HG03521 (cell line): Measurements from ENCODE around the gene CHEK1.
"Not testable (repeated sequence)": the region's sequence is repeated elsewhere in the genome, so short reads cannot be mapped to it uniquely, and the experiment has no call there.

Experiments used
- ATAC-seq: cut with Tn5 transposase; IDR thresholded peaks from one replicate; pipeline ENCODE4 v1.9.1; 2021; ENCODE audit warnings: mild to moderate bottlenecking, moderate library complexity; ENCODE audit not compliant: unreplicated experiment

CHEK1 gene

DNA sequence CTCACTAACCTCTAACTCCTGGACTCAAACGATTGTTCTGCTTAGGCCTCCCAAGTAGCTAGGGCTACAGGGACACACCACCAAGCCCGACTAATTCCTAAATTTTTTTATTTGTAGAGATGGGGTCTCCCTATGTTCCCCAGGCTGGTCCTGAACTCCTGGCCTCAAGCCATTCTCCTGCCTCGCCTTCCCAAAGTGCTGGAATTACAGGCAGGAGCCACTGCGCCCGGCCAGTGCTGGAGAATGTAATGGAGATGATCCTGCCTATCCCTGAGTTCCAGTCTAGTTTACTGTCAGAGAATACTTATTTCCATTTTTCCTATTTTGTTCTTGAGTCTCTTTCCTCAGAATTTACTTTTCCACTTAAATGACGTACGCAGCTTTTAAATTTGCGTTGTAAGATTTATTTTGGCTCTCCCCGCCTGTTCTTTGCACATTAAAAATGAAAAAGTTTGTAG is at the start of gene CHEK1:
Gene CHEK1, plus strand, starts transcription at position 408 of the 458 bp plus-strand sequence. CDS start 1,606 bp downstream, outside the sequence.
- ATAC-seq, result no peak

DNA sequence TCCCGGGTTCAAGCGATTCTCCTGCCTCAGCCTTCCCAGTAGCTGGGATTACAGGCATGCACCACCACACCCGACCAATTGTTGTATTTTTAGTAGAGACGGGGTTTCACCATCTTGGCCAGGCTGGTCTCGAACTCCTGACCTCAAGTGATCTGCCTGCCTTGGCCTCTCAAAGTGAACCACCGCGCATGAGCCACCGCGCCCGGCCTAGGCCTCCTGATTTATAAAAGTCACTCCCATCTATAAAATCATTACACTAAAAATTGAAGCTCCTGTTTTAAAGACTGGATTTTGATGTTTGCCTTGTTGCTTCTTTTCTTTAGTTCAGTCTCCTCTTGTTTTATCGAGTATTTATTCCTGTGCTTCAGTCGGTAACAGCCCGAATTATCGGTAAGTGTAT is 47.8 kb upstream of the CHEK1 start:
- ATAC-seq, result not testable (repeated sequence)

DNA sequence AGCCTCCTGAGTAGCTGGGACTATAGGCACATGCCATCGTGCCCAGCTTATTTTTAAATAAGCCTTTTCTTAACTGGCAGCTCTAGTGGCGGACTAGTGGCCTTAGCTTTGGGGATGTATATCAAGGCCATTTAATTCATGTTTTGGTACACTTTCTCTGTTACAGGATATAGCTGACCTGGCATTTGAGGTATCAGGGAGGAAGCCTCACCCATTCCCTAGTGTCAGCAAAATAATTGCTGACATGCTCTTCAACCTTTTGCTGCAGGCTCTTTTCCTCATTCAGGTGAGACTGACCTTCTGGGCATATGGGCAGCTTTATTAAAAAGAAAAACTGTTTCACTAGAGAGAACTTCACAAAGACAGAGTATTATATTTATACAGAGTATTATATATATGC is 46.2 kb upstream of the CHEK1 start:
- ATAC-seq, result no peak

DNA sequence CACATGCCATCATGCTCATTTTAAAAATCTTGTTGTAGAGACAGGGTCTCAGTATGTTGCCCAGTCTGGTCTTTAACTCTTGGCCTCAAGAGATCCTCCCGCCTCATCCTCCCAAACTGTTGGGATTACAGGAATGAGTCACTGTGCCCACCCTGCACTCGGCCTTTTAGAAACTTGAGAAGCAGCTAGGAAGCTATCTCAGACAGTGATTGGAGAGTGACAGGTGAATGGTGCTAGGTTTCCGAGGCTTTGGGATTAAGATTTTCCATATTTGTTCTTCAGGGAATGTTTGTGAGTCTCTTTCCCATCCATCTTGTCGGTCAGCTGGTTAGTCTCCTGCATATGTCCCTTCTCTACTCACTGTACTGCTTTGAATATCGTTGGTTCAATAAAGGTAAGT is 45.2 kb upstream of the CHEK1 start:
- no peak for ATAC-seq

DNA sequence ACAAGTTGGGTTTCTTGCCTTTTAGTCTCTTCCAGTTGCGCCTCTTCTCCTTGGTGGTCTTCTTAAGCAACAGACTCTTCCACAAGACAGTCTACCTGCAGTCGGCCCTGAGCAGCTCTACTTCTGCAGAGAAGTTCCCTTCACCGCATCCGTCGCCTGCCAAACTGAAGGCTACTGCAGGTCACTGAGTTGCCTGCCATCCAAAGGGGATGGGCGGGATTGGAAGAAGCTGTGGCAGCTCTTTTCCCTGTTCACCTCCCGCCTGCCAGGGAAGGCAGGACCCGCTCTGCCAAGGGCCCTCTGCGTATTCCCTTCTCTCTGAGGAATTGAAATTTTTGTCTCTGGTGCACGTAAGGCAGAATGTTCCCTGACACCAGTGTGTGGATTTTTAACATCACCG is 41.5 kb upstream of the CHEK1 start:
- ATAC-seq, result no peak

DNA sequence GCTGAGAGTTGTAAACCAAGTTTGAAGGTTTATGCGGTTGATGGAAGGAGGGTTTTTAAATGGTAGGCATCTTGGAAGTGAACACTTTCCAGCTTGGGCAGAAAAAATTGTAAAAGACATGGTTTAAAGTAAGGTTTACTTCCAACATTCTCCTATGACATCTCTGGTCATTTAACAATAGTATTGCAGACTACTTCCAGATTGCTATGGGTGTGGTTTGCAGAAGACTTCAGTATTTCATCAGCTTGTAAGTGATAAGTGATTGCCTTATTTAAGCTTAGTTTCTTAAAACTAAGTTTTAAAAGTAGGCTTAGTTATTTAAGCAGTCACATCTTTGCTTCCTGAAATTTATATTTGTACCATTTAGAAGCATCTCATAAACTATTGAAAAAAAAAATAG is 39.5 kb upstream of the CHEK1 start:
- ATAC-seq, result no peak

DNA sequence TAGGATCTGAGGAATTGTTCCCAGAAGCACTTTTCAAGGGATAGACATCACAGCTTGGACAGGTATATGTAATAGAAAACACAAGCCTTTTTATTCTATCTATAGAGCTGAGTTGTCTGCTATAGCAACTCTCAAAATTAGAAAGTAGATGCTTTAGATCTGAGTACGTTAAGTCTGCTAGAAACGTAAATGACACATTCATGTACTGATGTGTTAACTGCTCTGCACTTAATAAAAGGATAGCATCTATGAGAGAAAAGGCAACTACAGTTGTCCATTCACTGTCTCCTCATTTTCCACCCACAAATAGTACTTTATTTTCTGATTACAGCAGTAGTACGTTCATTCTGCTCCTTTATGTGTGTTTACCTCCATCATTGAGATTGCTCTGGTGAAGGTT is 38.3 kb upstream of the CHEK1 start:
- ATAC-seq, result no peak

DNA sequence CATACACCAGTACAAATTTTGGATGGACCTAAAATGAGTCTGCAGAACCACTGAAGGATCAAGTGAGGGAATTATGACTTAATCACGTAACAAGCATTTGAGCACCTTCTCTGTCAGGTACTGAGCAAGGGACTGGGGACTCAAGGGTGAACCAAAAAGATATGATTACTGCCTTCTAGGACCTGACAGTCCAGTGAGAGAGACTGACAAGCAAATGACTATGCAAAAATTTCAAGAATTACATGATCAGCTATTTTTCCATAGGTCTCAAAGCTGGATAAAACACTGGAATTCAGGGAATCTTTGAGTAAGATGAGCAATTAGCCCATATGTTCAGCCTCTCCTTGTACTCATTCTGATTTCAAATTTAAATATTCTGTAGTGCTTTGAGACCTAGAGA is 37.5 kb upstream of the CHEK1 start:
- ATAC-seq, result no peak

DNA sequence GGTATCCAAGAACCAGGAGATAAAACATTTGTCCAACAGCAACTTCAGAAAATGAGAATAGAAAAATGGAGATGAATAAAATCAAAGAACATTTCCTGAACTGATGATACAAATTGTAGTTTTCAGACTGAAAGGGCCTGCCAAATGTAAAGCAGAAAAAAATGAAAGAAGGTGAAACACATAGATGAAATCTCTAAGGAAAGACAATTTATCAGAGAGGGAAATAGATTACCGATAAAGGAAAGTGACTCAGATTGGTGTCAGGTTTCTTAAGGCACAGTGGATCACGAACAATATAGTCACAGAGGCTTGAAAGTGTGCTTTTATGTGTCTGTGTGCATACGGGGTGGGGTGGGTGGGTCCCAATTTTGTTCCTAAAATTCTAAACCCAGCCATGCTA is 36.5 kb upstream of the CHEK1 start:
- ATAC-seq, result no peak

DNA sequence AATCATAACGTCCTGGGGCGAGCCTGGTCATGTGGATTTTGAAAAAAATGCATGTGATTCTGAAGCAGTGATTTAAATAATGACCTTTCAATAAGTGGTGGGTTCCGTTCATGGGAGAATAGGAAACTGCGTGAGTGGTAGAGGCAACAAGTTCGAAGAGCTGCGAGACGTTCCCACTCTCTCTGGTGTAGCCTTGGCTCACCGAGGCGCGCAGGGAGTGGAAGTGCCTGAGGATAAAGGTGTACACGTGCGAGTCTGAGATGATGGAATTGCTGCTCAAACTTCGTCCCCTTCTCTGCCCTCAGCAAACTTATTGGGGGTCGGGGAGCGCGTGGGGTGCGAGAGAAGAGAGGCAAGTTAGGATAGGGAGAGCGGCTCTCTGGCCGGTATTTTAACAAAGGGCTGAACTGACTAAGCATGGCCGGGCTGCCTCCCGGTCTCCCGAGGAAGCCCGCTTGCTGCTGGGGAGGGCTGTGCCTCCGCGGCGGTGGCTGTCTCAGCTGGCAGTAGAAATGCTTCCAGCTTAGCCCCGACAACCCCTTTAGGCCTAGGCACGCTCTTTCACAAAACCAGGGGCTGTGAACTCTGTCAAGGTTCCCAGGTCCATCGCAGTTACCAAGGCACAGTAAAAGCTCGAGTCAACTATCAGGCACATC is 33.2 kb upstream of the CHEK1 start:
- peak; percentile 11 for ATAC-seq

DNA sequence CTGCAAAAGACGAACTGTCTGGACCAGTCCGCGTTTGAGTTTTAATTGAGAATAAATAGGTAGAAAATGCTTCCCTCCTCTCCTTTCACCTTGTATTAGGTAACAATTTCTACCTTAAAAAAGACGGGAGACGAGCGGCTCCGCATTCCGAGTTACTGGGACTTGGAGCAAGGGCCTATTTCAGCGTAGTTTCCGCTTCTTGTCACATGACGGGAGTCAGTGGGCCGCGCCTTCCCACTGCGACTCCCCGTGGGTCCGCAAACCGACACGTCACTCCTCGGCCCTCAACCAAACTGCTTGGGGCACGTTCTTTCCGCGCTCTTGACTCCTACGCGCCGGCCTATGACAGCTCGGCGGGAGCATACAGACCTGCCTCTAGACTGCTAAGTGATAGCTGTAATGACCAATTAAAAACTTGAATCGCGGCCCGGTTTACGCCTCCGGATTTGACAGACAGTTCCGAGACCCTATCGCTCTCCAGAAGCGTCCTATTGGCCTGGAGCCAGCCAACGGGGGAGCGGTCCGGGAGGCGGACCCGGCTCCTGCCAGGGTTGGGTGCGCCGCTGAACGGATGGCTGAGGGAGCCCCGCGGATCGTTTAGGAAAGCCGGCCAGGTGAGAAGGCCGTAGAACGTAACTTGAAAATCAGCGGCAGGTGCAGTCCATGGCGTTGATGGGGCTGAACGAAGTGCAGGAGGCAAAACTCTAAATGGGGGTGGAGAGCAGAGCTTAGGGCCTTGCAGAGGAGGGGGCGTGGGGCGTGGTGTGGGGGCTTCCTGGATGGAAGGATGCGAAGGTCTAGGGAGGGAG is 32.5 kb upstream of the CHEK1 start, which contains the start of gene STT3A:
Gene STT3A, plus strand, starts transcription at position 548 of the 809 bp plus-strand sequence. CDS start 3,064 bp downstream, outside the sequence.
- peak; percentile 98 for ATAC-seq

DNA sequence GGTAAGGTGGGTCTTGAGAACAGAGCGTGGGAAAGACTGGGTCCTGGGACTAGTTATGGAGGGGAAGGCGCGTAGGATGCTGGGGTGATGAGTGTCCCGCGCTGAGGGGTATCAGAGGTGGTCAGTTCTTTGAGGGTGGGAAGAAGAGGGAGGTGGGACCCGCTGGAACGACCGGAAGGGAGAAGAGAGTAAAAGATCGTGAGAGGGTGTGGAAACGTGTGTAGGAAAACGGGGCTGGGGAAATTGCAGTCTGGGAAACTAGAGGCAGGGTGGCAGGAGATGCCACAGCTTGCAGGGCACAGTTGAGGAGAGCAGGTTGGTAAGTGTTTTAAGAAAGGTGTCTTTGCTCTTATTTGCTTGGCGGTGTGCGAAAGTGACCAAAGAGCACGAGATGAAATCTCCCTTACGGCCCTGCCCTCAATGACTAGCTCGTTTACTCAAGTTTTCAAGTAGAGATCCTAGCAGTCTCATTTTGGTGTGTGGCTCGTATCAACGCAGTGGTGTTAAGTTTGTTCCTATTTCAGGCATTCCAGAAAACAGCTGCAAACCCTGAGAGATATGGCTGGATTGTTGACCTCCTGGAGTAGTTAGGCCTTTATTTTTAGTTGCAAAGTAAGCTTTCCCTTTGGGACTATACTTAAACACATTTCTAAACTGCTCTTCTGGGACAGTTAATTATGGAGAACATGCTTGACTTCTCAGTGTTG is 31.7 kb upstream of the CHEK1 start:
- ATAC-seq, result no peak

DNA sequence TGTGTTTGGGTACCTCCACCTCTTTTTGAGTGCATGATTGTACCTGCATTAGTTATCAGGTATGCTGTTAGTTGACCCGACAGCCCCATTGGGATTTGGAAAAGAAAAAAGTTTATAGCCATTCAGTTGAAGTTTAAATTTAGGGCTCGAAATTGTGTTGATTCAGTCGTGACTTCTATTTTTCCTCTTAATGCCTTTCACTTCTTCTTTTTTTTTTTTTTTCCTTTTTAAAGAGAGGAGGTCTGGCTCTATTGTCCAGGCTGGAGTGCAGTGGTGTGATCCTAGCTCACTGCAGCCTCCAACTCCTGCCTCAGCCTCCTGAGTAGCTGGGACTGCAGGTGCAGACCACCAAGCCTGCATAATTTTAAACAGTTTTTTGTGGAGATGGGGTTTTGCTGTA is 30.0 kb upstream of the CHEK1 start:
- ATAC-seq, result no peak

DNA sequence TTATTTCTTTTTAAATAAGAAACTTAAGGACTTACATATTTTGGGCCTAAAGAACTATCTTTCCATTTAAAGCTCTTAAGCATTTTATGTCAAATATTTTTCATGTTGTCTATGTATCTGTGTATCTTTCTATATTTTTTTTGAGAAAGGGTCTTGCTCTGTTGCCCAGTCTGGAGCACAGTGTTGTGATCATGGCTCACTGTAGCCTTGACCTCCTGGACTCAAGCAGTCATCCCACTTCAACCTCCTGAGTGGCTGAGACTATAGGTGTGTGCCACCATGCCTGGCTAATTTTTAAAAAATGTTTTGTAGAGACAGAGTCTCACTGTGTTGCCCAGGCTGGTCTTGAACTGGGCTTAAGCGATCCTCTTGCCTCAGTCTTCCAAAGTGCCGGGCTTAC is 24.3 kb upstream of the CHEK1 start:
- ATAC-seq, result no peak

DNA sequence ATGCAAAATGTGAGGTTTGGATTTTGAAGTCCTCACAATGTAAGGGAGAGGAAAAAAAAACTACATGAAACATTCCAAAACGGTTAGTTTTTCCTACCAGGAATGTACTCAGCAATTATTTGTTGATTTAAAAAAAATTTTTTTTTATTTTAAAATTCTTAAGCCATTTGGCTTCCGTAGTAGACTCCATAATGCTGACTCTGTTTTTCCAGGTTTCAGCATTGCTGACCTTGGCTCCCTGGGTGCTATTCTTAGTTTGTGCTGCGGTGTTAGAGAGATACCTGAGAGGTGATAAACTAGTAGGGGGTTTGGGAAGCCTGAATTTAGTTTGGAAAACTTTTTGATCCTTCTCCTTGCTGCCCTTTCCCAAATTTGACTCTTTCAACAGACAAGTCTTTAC is 21.8 kb upstream of the CHEK1 start:
- ATAC-seq, result no peak

DNA sequence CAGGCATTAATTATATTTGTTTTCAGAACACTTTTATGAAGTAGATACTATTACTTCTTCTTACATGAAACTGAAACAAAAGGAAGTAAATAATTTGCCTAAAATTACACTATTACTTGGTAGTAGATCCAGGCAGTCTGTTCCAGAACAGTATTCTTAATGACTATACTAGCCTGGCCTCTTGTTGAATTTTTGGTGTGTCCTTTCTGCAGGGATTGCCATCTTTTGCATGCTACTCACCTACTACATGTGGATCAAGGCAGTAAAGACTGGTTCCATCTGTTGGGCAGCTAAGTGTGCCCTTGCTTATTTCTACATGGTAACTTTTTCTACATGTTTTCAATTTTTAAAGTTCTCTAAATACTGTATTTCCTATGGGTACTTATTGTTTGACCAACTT is 19.5 kb upstream of the CHEK1 start:
- no peak for ATAC-seq

DNA sequence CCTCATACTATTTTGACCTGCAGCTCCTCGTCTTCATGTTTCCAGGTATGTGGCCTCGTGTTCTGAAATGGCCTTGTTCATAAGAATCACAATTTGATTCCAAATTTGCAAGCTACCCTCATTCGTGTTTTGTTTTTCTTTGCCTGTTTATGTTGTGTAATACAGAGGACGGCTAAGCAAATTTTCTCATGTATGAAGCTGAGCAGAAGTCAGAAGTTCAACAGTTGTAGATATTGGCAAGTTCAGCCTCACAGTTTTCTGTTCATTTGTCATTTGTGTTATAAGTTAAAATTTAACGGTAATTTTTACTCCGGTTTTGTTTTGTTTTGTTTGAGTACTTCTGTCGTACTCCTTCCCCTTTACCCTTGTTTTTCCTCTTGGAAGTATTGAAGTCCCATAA is 15.4 kb upstream of the CHEK1 start:
- no peak for ATAC-seq

DNA sequence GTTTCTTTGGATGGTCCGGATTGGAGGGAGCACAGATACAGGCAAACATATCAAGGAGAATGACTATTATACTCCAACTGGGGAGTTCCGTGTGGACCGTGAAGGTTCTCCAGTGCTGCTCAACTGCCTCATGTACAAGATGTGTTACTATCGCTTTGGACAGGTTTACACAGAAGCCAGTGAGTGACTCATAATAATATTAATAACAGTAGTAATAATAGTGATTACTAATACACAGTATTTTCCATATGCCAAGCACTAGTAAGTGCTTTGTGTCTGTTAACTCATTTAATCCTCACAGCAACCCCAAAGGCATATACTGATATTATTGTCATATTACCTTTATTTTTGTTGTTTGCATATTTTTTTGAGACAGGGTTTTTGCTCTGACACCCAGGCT is 6.6 kb upstream of the CHEK1 start:
- ATAC-seq, result no peak

DNA sequence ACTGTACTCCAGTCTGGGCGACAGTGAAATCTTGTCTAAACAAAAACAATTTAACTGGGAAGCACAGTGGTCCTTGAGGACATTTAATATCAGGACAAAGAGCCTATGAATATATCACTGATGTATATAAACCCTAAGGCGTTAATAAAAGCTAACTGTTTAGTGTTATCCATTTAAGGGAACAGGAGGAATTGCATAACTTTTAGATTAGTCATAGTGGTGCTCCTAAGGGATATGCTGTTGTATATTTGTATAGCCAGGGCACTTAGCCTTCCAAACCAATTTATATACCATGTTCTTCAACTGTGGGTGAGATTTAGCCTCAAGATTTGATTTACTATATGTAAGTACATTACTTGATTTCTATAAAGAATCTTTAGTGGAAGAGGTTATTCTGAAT is 3.0 kb upstream of the CHEK1 start:
- no peak for ATAC-seq

DNA sequence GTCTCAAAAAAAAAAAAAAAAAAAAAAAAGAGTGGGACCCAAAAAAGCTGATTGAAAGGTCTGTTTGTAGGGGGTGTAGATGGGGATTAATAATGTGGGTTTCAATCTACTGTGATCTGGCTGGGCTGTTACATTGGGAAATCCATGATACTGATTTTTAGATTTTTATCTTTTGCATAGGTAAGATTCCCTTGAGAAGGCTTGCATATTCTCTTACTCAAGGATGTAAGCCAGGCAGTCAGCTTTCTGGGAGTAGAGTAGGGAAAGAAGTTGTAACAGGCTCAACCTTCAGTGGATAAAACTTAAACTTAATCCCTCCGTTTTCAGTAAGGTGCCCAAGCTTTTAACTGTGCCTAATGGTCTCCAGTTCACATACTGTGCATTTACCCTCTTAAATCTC is 1.9 kb upstream of the CHEK1 start:
- ATAC-seq, result no peak

DNA sequence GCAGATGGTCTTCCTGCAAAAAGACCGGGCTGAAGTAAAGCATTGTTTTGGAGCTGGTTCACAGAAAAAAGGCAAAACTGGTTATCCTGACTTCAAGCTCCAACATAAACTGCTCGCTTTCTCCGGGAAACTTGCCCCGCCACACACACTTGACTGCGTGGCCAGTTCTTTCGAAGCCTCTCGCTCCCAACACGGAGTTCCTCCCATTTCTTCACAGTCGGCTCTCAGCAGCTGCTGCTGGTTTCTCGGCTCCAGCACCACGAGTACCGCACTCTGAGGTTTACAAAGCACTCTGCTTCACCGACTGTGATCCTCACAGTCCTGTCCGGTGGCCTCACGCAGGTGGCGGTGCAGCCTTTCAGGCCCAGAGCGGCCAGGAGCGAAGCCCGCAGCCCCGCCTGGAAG is 264 bp downstream of the CHEK1 start:
- no peak for ATAC-seq
